Mammary microvascular endothelial cell (primary cell): Measurements from ENCODE around the gene HTN1. TPM values are rescaled to one million over a fixed set of nuclear protein-coding genes. Genes with fewer than 3 reads are reported as not detected.

Experiments
- total RNA-seq: library from RNA; depleted of rRNA; stranded (reverse); fragments of >200 nt; gene quantifications from 2 replicates; pipeline ENCODE4 v1.2.3, GENCODE V29; 2015

Gene HTN1
- 1.1 and 6.1 TPM in 2 replicates for total RNA-seq

DNA sequence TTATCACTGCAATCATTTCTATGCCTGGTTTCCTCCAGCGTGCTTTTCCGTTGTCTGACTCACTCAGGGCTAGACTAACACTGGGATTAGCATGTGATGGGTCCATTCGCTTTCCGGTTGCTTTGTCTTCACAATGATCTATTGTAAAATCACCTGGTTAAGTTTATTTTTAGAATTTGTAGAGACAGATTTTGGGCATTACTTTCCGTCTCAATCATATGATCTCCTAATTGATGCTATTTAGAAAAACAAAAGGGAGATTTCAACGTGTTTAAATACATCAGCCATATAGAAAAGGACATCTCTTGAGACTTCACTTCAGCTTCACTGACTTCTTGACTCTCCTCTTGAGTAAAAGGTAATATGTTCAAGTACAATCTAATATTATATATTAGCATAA, at the start of gene HTN1:
Gene HTN1, plus strand, starts transcription at position 301 of the 400 bp plus-strand sequence. CDS start 2,639 bp downstream, outside the sequence.

DNA sequence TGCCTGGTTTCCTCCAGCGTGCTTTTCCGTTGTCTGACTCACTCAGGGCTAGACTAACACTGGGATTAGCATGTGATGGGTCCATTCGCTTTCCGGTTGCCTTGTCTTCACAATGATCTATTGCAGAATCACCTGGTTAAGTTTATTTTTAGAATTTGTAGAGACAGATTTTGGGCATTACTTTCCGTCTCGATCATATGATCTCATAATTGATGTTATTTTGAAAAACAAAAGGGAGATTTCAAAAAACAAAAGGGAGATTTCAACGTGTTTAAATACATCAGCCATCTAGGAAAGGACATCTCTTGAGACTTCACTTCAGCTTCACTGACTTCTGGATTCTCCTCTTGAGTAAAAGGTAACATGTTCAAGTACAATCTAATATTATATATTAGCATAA, 22.1 kb upstream of the HTN1 start, which contains the start of gene HTN3:
Gene HTN3, plus strand, starts transcription at position 301 of the 400 bp plus-strand sequence. CDS start 2,282 bp downstream, outside the sequence.

Other genes starting within 250 kb of the HTN1 start
- 0.34 TPM in 1 of 2 replicates, not detected in the other for gene SULT1E1, start 190.3 kb upstream of the HTN1 start, total RNA-seq
- gene CSN1S1, start 119.4 kb upstream of the HTN1 start, total RNA-seq = not detected in 2 replicates
- not detected in 2 replicates for gene CSN2, start 84.7 kb upstream of the HTN1 start, total RNA-seq
- not detected in 2 replicates for gene STATH, start 54.5 kb upstream of the HTN1 start, total RNA-seq
- gene HTN3, start 22.0 kb upstream of the HTN1 start, total RNA-seq = not detected in 2 replicates
- not detected in 2 replicates for gene PRR27, start 103.8 kb downstream of the HTN1 start, total RNA-seq
- gene ODAM, start 145.3 kb downstream of the HTN1 start, total RNA-seq = not detected in 2 replicates
- gene FDCSP, start 175.7 kb downstream of the HTN1 start, total RNA-seq = not detected in 2 replicates
- gene CSN3, start 192.2 kb downstream of the HTN1 start, total RNA-seq = not detected in 2 replicates